ENCODE data around the gene KIAA1328. TPM values are rescaled to one million over a fixed set of nuclear protein-coding genes. Genes with fewer than 3 reads are reported as not detected.

The KIAA1328 gene
- total and polyA plus RNA-seq, 8 donors, result 2.1 to 5.2 (median 3.6) TPM

DNA sequence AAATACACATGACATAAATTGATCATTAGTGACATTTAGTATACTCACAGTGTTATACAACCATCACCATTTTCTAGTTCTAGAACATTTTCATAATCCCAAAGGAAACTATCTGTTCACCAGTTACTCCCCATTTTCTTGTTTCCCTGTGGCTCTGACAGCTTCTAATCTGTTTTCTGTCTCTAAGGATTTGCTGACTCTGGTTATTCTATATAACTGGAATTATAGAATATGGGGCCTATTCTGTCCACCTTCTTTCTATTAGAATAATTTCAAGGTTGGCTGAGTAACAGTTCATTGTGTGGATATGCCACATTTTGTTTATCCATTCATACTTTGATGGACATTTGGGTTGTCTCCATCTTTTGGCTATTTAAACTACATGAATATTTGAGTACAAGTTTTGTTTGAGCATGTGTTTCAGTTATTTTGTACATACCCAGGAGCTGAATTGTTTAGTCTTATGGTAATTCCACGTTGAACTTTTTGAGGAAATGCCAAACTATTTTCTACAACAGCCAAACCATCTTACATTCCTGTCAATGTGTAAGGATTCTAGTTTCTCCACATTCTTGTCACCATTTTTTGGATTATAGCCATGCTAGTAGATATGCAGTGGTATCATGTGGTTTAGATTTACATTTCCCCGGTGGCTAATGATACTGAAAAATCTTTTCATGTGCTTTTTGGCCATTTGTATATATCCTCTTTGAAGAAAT is 20.5 kb downstream of the KIAA1328 start:
- intact Hi-C loops (cut with DNase I), result no loop called here
- TF ChIP-seq, protein P1, sequence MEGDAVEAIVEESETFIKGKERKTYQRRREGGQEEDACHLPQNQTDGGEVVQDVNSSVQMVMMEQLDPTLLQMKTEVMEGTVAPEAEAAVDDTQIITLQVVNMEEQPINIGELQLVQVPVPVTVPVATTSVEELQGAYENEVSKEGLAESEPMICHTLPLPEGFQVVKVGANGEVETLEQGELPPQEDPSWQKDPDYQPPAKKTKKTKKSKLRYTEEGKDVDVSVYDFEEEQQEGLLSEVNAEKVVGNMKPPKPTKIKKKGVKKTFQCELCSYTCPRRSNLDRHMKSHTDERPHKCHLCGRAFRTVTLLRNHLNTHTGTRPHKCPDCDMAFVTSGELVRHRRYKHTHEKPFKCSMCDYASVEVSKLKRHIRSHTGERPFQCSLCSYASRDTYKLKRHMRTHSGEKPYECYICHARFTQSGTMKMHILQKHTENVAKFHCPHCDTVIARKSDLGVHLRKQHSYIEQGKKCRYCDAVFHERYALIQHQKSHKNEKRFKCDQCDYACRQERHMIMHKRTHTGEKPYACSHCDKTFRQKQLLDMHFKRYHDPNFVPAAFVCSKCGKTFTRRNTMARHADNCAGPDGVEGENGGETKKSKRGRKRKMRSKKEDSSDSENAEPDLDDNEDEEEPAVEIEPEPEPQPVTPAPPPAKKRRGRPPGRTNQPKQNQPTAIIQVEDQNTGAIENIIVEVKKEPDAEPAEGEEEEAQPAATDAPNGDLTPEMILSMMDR (IDR thresholded peaks at IDR 0.05), result no peak
- 5 to 11% methylated on average over 2 of the region's 2 CpGs for WGBS, 2 donors
- Histone ChIP-seq H3K4me3 (no peak overlapping the region), H3K36me3 (no peaks in the 10 kb centered on the region), H3K27me3 (no peaks in the 10 kb centered on the region), H3K9me3 (no peaks in the 10 kb centered on the region), H3K27ac (no peak overlapping the region), H3K4me1 (no peaks in the 10 kb centered on the region)
- ATAC-seq (peak in 2 of 4 donors; percentile 17 to 35), DNase-seq (no peak), FAIRE-seq (no peak)

GRCh38 chr18:36850527-36851201 is 21.7 kb downstream of the KIAA1328 start:
- H3K4me3 ChIP-seq, result no peak overlapping the region
- TF ChIP-seq, protein P1 (IDR thresholded peaks at IDR 0.05), result no peak
- no peaks in the 10 kb centered on the region for H3K4me1 ChIP-seq
- no peak overlapping the region for H3K27ac ChIP-seq
- no peaks in the 10 kb centered on the region for H3K36me3 ChIP-seq
- intact Hi-C loops (cut with DNase I), result no loop called here
- ATAC-seq (peak in 2 of 4 donors; percentile 41 to 65), DNase-seq (no peak), FAIRE-seq (no peak)
- H3K27me3 ChIP-seq, result no peaks in the 10 kb centered on the region
- 83 to 88% methylated on average over 1 of the region's 1 CpG for WGBS, 2 donors
- no peaks in the 10 kb centered on the region for H3K9me3 ChIP-seq

GRCh38 chr18:36851202-36851590 is 22.3 kb downstream of the KIAA1328 start:
- TF ChIP-seq, protein P1 (IDR thresholded peaks at IDR 0.05), result no peak
- intact Hi-C loops (cut with DNase I), result no loop called here
- ATAC-seq (no peak), FAIRE-seq (no peak), DNase-seq (no peak)
- Histone ChIP-seq H3K4me1 (no peaks in the 10 kb centered on the region), H3K9me3 (no peaks in the 10 kb centered on the region), H3K27ac (no peak overlapping the region), H3K27me3 (no peaks in the 10 kb centered on the region), H3K36me3 (no peaks in the 10 kb centered on the region), H3K4me3 (no peak overlapping the region)
- WGBS, 2 donors, result 88 to 91% methylated on average over 2 of the region's 2 CpGs

GRCh38 chr18:36856815-36857214 is 27.9 kb downstream of the KIAA1328 start:
- Histone ChIP-seq H3K4me1 (peaks cover 0 to 6% (median 0%) of the 10 kb centered on the region in 3 donors), H3K27ac (peak overlapping the region in 2 of 4 donors; percentile 19 to 27), H3K36me3 (no peaks in the 10 kb centered on the region), H3K9me3 (no peaks in the 10 kb centered on the region), H3K27me3 (no peaks in the 10 kb centered on the region), H3K4me3 (no peak overlapping the region)
- intact Hi-C loops (cut with DNase I), result no loop called here
- no peak for FAIRE-seq
- TF ChIP-seq, protein P1 (IDR thresholded peaks at IDR 0.05), result no peak
- WGBS, 2 donors, result 0 to 14% methylated on average over 1 of the region's 1 CpG
- no peak for DNase-seq
- ATAC-seq, result peak; percentile 46 to 87 (median 81)

GRCh38 chr18:36862182-36862581 is 33.3 kb downstream of the KIAA1328 start:
- FAIRE-seq (no peak), DNase-seq (no peak), ATAC-seq (no peak)
- H3K36me3 ChIP-seq, result no peaks in the 10 kb centered on the region
- intact Hi-C loops (cut with DNase I), result no loop called here
- no peak overlapping the region for H3K4me3 ChIP-seq
- H3K9me3 ChIP-seq, result no peaks in the 10 kb centered on the region
- no peak overlapping the region for H3K27ac ChIP-seq
- no peaks in the 10 kb centered on the region for H3K27me3 ChIP-seq
- TF ChIP-seq, protein P1 (IDR thresholded peaks at IDR 0.05), result no peak
- 93 to 100% methylated on average over 1 of the region's 1 CpG for WGBS, 2 donors
- H3K4me1 ChIP-seq, result peaks cover 0 to 2% (median 0%) of the 10 kb centered on the region in 3 donors
